ENCODE results near the gene DNAJC2.

DNAJC2 gene

DNA sequence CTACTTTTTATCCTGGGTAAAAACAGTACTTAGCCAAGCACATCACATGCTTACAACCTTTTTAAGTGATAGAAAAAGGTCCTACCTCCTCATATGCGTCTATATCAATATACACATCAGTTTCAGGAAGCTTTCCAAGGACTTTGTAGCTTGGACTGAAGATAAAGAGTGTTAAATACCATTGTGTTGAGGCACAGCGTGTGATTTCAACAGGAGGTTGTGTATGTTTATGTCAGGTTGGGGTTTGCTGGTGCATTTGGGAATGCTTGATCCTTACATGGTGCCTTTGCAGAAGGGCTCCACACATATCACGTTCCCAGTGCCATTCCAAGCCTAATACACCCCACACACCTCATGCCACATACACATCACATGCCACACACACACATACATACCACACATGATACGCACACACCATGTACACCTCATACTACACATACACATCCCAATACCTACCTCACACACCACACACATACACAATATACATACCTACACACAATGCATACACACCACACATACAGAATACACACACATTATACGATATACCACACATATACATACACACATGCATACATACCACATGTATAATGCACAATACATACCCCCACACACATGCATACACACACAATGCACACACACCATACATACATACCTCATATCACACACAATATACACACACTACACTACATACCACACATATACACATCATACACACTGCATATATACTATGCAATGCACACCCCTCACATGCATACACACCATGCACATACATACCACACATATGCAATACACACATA, 36.0 kb upstream of the DNAJC2 start:
- no peak for DNase-seq (ENCODE audit: low spot score)
- Histone ChIP-seq H3K27ac (replicated peaks; ENCODE audit: low read length) (no peak overlapping the region), H3K9ac (ENCODE audit: low read depth, low read length, poor library complexity) (no peak overlapping the region), H4K8ac (ENCODE audit: low read depth, low read length) (no peak overlapping the region), H3K14ac (ENCODE audit: low read length) (no peak overlapping the region), H3K4me3 (ENCODE audit: low read length in 2 of 2) (no peak overlapping the region), H3K9me3 (replicated peaks in 1 of 2; ENCODE audit: control insufficient read depth in 2 of 2, insufficient read depth in 1 of 2, low read depth in 1 of 2, low read length in 2 of 2) (peaks cover 0 to 2% of the 10 kb centered on the region in 2 donors), H3K36me3 (replicated peaks in 1 of 2; ENCODE audit: control insufficient read depth in 2 of 2, insufficient read depth in 2 of 2, low read length in 2 of 2) (no peaks in the 10 kb centered on the region), H3K4me2 (ENCODE audit: insufficient read depth, low read length, poor library complexity, severe bottlenecking) (no peak overlapping the region), H3K4ac (ENCODE audit: low read length) (no peak overlapping the region), H3K18ac (ENCODE audit: low read length) (no peak overlapping the region), H3K79me1 (ENCODE audit: low read depth, low read length) (no peaks in the 10 kb centered on the region), H3K4me1 (ENCODE audit: control insufficient read depth in 2 of 2, insufficient read depth in 1 of 2, low read depth in 1 of 2, low read length in 2 of 2) (no peaks in the 10 kb centered on the region), H2BK12ac (ENCODE audit: low read length) (no peak overlapping the region), H4K91ac (ENCODE audit: low read depth, low read length, poor library complexity) (no peak overlapping the region), H3K23ac (ENCODE audit: low read depth, low read length, poor library complexity) (no peak overlapping the region), H2BK15ac (ENCODE audit: low read length) (no peak overlapping the region), H2AFZ (ENCODE audit: low read length) (no peak overlapping the region), H2BK5ac (ENCODE audit: low read length) (no peak overlapping the region), H2BK120ac (ENCODE audit: low read depth, low read length) (no peak overlapping the region), H2AK5ac (ENCODE audit: low read depth, low read length) (no peak overlapping the region), H3K27me3 (ENCODE audit: control insufficient read depth in 3 of 3, insufficient read depth in 3 of 3, low read depth in 1 of 3, low read length in 3 of 3) (peaks cover 0 to 5% (median 0%) of the 10 kb centered on the region in 3 experiments)
- WGBS, 2 donors (ENCODE audit: extremely low coverage in 2 of 2, insufficient read length in 2 of 2, insufficient replicate concordance in 1 of 2) = 100% methylated on average over 2 of the region's 5 CpGs; no CpG with 5 or more reads in 1 of the 2 donors

GRCh38 chr7:103379270-103379975, 34.9 kb upstream of the DNAJC2 start:
- no peak overlapping the region for H3K9ac ChIP-seq (ENCODE audit: low read depth, low read length, poor library complexity)
- no peak overlapping the region for H3K18ac ChIP-seq (ENCODE audit: low read length)

DNA sequence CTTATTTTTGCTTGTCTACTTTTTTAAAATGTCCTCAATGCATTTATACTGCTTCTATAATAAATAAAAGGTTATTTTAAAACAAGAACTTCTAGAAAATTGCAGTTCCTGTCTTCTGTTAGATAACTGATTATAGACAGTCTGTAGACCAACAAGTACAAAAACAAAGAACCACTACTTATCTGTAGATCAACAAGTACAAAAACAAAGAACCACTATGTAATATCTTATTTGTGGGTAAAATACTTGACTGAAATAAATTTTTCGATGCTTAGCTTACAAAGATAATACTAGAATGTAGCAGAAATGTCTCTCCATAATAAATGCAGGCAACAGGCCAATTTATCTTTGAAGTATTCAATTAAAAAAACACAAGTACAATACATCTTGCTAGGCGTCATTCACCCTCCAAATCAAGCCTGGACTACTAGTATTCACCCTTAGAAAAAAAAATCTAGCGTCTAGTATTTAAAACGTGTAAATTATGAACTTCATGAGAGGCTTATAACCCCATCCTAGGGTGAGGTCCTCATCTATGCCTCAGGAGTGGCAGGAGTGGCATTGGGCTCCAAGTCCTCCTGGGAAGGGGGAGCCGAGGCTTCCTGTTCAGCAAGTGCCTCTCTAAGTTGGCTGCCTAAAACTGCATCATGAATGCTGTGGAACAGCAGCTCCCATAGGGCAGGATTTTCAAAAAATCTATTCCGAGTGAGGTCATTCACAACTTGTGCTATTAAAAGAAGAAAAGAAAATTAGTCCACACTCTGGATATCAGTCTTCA, 29.5 kb upstream of the DNAJC2 start:
- Histone ChIP-seq H3K36me3 (replicated peaks in 1 of 2; ENCODE audit: control insufficient read depth in 2 of 2, insufficient read depth in 2 of 2, low read length in 2 of 2) (peaks cover 2 to 10% of the 10 kb centered on the region in 2 donors), H3K14ac (ENCODE audit: low read length) (no peak overlapping the region), H2AK5ac (ENCODE audit: low read depth, low read length) (no peak overlapping the region), H2BK12ac (ENCODE audit: low read length) (no peak overlapping the region), H3K23ac (ENCODE audit: low read depth, low read length, poor library complexity) (no peak overlapping the region), H3K4me1 (ENCODE audit: control insufficient read depth in 2 of 2, insufficient read depth in 1 of 2, low read depth in 1 of 2, low read length in 2 of 2) (no peaks in the 10 kb centered on the region), H3K79me1 (ENCODE audit: low read depth, low read length) (no peaks in the 10 kb centered on the region), H2BK5ac (ENCODE audit: low read length) (no peak overlapping the region), H3K27me3 (ENCODE audit: control insufficient read depth in 3 of 3, insufficient read depth in 3 of 3, low read depth in 1 of 3, low read length in 3 of 3) (peaks cover 0 to 5% (median 0%) of the 10 kb centered on the region in 3 experiments), H2BK15ac (ENCODE audit: low read length) (no peak overlapping the region), H4K91ac (ENCODE audit: low read depth, low read length, poor library complexity) (no peak overlapping the region), H2AFZ (ENCODE audit: low read length) (no peak overlapping the region), H3K9me3 (replicated peaks in 1 of 2; ENCODE audit: control insufficient read depth in 2 of 2, insufficient read depth in 1 of 2, low read depth in 1 of 2, low read length in 2 of 2) (no peaks in the 10 kb centered on the region), H3K4me2 (ENCODE audit: insufficient read depth, low read length, poor library complexity, severe bottlenecking) (no peak overlapping the region), H3K4ac (ENCODE audit: low read length) (no peak overlapping the region), H2BK120ac (ENCODE audit: low read depth, low read length) (no peak overlapping the region), H3K18ac (ENCODE audit: low read length) (no peak overlapping the region), H3K9ac (ENCODE audit: low read depth, low read length, poor library complexity) (no peak overlapping the region), H3K27ac (replicated peaks; ENCODE audit: low read length) (no peak overlapping the region), H4K8ac (ENCODE audit: low read depth, low read length) (no peak overlapping the region), H3K4me3 (ENCODE audit: low read length in 2 of 2) (no peak overlapping the region)
- no CpG with 5 or more reads among the region's 6 CpGs for WGBS, 2 donors (ENCODE audit: extremely low coverage in 2 of 2, insufficient read length in 2 of 2, insufficient replicate concordance in 1 of 2)
- no peak for DNase-seq (ENCODE audit: low spot score)

More at GRCh38 chr7:103379270-103379975, 34.9 kb upstream of the DNAJC2 start:
- no peak overlapping the region for H3K4me2 ChIP-seq (ENCODE audit: insufficient read depth, low read length, poor library complexity, severe bottlenecking)
- H4K91ac ChIP-seq (ENCODE audit: low read depth, low read length, poor library complexity) = no peak overlapping the region
- no peak overlapping the region for H2BK12ac ChIP-seq (ENCODE audit: low read length)
- H3K27ac ChIP-seq (replicated peaks; ENCODE audit: low read length) = no peak overlapping the region
- H3K14ac ChIP-seq (ENCODE audit: low read length) = no peak overlapping the region
- no peaks in the 10 kb centered on the region for H3K79me1 ChIP-seq (ENCODE audit: low read depth, low read length)
- H2AFZ ChIP-seq (ENCODE audit: low read length) = peak overlapping the region; percentile 43
- no peak overlapping the region for H2BK5ac ChIP-seq (ENCODE audit: low read length)
- H3K4me1 ChIP-seq (ENCODE audit: control insufficient read depth in 2 of 2, insufficient read depth in 1 of 2, low read depth in 1 of 2, low read length in 2 of 2) = no peaks in the 10 kb centered on the region
- WGBS, 2 donors (ENCODE audit: extremely low coverage in 2 of 2, insufficient read length in 2 of 2, insufficient replicate concordance in 1 of 2) = no CpG with 5 or more reads among the region's 3 CpGs
- H3K36me3 ChIP-seq (replicated peaks in 1 of 2; ENCODE audit: control insufficient read depth in 2 of 2, insufficient read depth in 2 of 2, low read length in 2 of 2) = no peaks in the 10 kb centered on the region
- H3K4me3 ChIP-seq (ENCODE audit: low read length in 2 of 2) = no peak overlapping the region
- H3K4ac ChIP-seq (ENCODE audit: low read length) = no peak overlapping the region
- H4K8ac ChIP-seq (ENCODE audit: low read depth, low read length) = no peak overlapping the region
- no peak overlapping the region for H2AK5ac ChIP-seq (ENCODE audit: low read depth, low read length)
- H2BK15ac ChIP-seq (ENCODE audit: low read length) = no peak overlapping the region
- H3K9me3 ChIP-seq (replicated peaks in 1 of 2; ENCODE audit: control insufficient read depth in 2 of 2, insufficient read depth in 1 of 2, low read depth in 1 of 2, low read length in 2 of 2) = peaks cover 0 to 2% of the 10 kb centered on the region in 2 donors
- no peak overlapping the region for H2BK120ac ChIP-seq (ENCODE audit: low read depth, low read length)
- no peak for DNase-seq (ENCODE audit: low spot score)
- H3K27me3 ChIP-seq (ENCODE audit: control insufficient read depth in 3 of 3, insufficient read depth in 3 of 3, low read depth in 1 of 3, low read length in 3 of 3) = peaks cover 0 to 5% (median 0%) of the 10 kb centered on the region in 3 experiments
- no peak overlapping the region for H3K23ac ChIP-seq (ENCODE audit: low read depth, low read length, poor library complexity)
